GM18870 (cell line): ENCODE data around the gene SAP30BP.

Experiments
- ATAC-seq: cut with Tn5 transposase; IDR thresholded peaks from one replicate; pipeline ENCODE4 v1.9.1; 2021; ENCODE audit warnings: moderate library complexity; ENCODE audit not compliant: unreplicated experiment

Gene SAP30BP

GRCh38 chr17:75707079-75707571 is 40.0 kb downstream of the SAP30BP start:
- no peak for ATAC-seq

- no peak for ATAC-seq
Measured at GRCh38 chr17:75712446-75712845, 45.3 kb downstream of the SAP30BP start.

- no peak for ATAC-seq
Measured at GRCh38 chr17:75719732-75720131, 52.6 kb downstream of the SAP30BP start.

- no peak for ATAC-seq
Measured at GRCh38 chr17:75720656-75721462, 53.7 kb downstream of the SAP30BP start, which contains the start of gene ITGB4. Gene ITGB4, plus strand, starts transcription at chr17:75721459. Its CDS starts 3,245 bp downstream, at chr17:75724704.

GRCh38 chr17:75721463-75722011 is 54.4 kb downstream of the SAP30BP start:
- no peak for ATAC-seq

GRCh38 chr17:75722076-75722475 is 54.9 kb downstream of the SAP30BP start:
- ATAC-seq, result no peak

GRCh38 chr17:75722542-75723095 is 55.5 kb downstream of the SAP30BP start:
- ATAC-seq, result no peak

GRCh38 chr17:75723171-75723930 is 56.2 kb downstream of the SAP30BP start:
- no peak for ATAC-seq

GRCh38 chr17:75724016-75725003 is 57.2 kb downstream of the SAP30BP start:
- no peak for ATAC-seq

- no peak for ATAC-seq
Measured at GRCh38 chr17:75725504-75725903, 58.4 kb downstream of the SAP30BP start.

- ATAC-seq, result no peak
Measured at GRCh38 chr17:75727391-75727790, 60.3 kb downstream of the SAP30BP start.

- no peak for ATAC-seq
Measured at GRCh38 chr17:75729351-75729750, 62.2 kb downstream of the SAP30BP start.

- no peak for ATAC-seq
Measured at GRCh38 chr17:75730065-75730464, 62.9 kb downstream of the SAP30BP start.

- no peak for ATAC-seq
Measured at GRCh38 chr17:75731086-75731715, 64.1 kb downstream of the SAP30BP start.

GRCh38 chr17:75731716-75732498 is 64.8 kb downstream of the SAP30BP start:
- no peak for ATAC-seq

- ATAC-seq, result no peak
Measured at GRCh38 chr17:75733471-75733870, 66.3 kb downstream of the SAP30BP start.

- ATAC-seq, result no peak
Measured at GRCh38 chr17:75734674-75735294, 67.6 kb downstream of the SAP30BP start.

GRCh38 chr17:75736173-75736835 is 69.2 kb downstream of the SAP30BP start:
- ATAC-seq, result no peak
